Sigmoid colon (tissue), 7 donors: ENCODE measurements around the gene TRAF3IP3. TPM values are rescaled to one million over a fixed set of nuclear protein-coding genes. Genes with fewer than 3 reads are reported as not detected.

Experiments used
- DNase-seq: peaks from one replicate; pipeline ENCODE4 v3.0.0-alpha.2; 2019
- H3K27ac ChIP-seq, 4 donors: fragments of 200-600 bp; sonication (generic); one replicate each; pipeline ENCODE4 v1.5.1; 2016 to 2019; ENCODE audit warnings: mild to moderate bottlenecking in 1 of 4
- H3K27me3 ChIP-seq, 3 donors: fragments of 200-600 bp; sonication (generic); one replicate each; pipeline ENCODE4 v1.5.1; 2019; ENCODE audit warnings: mild to moderate bottlenecking in 1 of 3
- H3K36me3 ChIP-seq, 4 donors: fragments of 200-600 bp; sonication (generic); one replicate each; pipeline ENCODE4 v1.5.1; 2016 to 2019
- H3K4me1 ChIP-seq, 4 donors: fragments of 200-600 bp; sonication (generic); one replicate each; pipeline ENCODE4 v1.5.1; 2017 to 2019
- H3K4me3 ChIP-seq, 4 donors: fragments of 200-600 bp; sonication (generic); one replicate each; pipeline ENCODE4 v1.5.1; 2017 to 2019; ENCODE audit warnings: mild to moderate bottlenecking in 2 of 4, moderate library complexity in 1 of 4
- H3K9me3 ChIP-seq, 4 donors: fragments of 200-600 bp in 3 of 4; sonication (generic) in 3 of 4; one replicate each; pipeline versions ENCODE4 v1.5.1 to v1.6.1; 2013 to 2019
- EP300 ChIP-seq, 4 donors: sonication (generic); formaldehyde crosslinking; IDR thresholded peaks; one replicate each; pipeline ENCODE4 v1.6.1; 2017; ENCODE audit warnings: antibody characterized with exemption in 4 of 4
- POLR2A ChIP-seq, 2 donors: fragments of 450-650 bp; IDR thresholded peaks; one replicate each; pipeline ENCODE4 v1.6.1; 2016; ENCODE audit warnings: antibody characterized with exemption in 2 of 2, mild to moderate bottlenecking in 2 of 2, moderate library complexity in 2 of 2
- POLR2AphosphoS5 ChIP-seq, 4 donors: sonication (generic); formaldehyde crosslinking; IDR thresholded peaks; one replicate each; pipeline ENCODE4 v1.6.1; 2017; ENCODE audit warnings: antibody characterized with exemption in 4 of 4
- WGBS, 2 donors: extraction: QIAGEN DNeasy Blood & Tissue Kit; methylation state at CpG; one replicate each; pipeline ENCODE4 v1.1.7; 2013; 5-methylcytosine and 5-hydroxymethylcytosine counted together
- intact Hi-C: fragments of 100-400 bp; cut with DNase I; formaldehyde crosslinking; loops from one replicate; pipeline ENCODE4 v1.15.1; 2023
- polyA plus RNA-seq, 3 donors: library from polyadenylated mRNA; stranded (reverse); fragments of 200-250 nt; gene quantifications; one replicate each; pipeline ENCODE4 v1.2.3, GENCODE V29; 2013
- total RNA-seq, 4 donors: library from RNA; depleted of rRNA; stranded (reverse); fragments of >200 nt; gene quantifications; one replicate each; pipeline ENCODE4 v1.1.0, GENCODE V29; 2016
- TF ChIP-seq, protein P1 (sequence below), 4 experiments: fragments of 450-650 bp in 3 of 4; fragments of 200-600 bp in 1 of 4; IDR thresholded peaks; one replicate each; pipeline ENCODE4 v1.5.1; 2016 to 2019; ENCODE audit warnings: antibody characterized with exemption in 4 of 4, mild to moderate bottlenecking in 3 of 4, moderate library complexity in 2 of 4
- donor health status: healthy with polysubstance abuse.
- donor health status: Bipolar disorder and iron deficiency.
- donor health status: healthy.

TRAF3IP3 gene
- total and polyA plus RNA-seq, 7 donors: 1.1 to 43.7 (median 1.7) TPM

DNA sequence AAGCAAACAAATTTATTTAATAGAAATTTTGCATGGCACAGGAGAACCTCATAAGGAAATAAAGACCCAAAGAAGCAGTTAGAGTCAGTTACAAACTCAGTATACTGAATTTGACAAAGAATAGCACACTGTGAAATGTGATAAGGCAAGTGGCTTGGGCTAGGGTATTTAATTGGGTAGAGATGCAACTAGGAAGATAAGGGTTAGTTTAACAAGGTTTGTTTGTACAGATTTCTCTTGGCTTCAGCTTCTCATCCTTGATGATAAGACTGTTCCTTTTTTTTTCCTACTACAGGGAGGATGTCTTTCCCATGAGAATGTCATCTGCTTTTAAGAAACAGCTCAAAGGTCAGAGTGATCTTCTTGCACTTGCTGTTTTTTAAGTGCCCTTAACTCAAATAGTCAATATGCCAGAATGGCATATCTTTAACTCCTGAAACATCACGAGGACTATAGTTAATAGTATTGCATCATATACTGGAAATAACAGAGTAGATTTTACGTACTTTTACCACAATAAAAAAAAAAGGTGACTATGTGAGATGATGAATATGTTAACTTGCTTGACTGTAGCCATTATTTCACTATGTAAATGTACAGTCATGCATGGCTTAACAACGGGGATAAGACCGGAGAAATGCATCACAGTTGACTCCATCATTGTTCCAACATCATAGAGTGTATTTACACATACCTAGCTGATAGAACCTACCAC lies 9.2 kb upstream of the TRAF3IP3 start:
- no peak overlapping the region for H3K4me3 ChIP-seq
- peaks cover 0 to 19% (median 13%) of the 10 kb centered on the region in 4 donors for H3K4me1 ChIP-seq
- H3K27ac ChIP-seq: no peak overlapping the region
- DNase-seq: no peak
- no peaks in the 10 kb centered on the region for H3K36me3 ChIP-seq
- intact Hi-C loops: loop anchor here (1.0 to 5.0 kb wide), 2 partner anchors 54 to 169 kb away; no protein-coding TSS in a partner anchor
- TF ChIP-seq POLR2A (IDR thresholded peaks at IDR 0.05): no peak
- no peak for TF ChIP-seq POLR2AphosphoS5 (IDR thresholded peaks at IDR 0.05)
- TF ChIP-seq EP300 (IDR thresholded peaks at IDR 0.05): no peak
- TF ChIP-seq, protein P1, sequence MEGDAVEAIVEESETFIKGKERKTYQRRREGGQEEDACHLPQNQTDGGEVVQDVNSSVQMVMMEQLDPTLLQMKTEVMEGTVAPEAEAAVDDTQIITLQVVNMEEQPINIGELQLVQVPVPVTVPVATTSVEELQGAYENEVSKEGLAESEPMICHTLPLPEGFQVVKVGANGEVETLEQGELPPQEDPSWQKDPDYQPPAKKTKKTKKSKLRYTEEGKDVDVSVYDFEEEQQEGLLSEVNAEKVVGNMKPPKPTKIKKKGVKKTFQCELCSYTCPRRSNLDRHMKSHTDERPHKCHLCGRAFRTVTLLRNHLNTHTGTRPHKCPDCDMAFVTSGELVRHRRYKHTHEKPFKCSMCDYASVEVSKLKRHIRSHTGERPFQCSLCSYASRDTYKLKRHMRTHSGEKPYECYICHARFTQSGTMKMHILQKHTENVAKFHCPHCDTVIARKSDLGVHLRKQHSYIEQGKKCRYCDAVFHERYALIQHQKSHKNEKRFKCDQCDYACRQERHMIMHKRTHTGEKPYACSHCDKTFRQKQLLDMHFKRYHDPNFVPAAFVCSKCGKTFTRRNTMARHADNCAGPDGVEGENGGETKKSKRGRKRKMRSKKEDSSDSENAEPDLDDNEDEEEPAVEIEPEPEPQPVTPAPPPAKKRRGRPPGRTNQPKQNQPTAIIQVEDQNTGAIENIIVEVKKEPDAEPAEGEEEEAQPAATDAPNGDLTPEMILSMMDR (IDR thresholded peaks at IDR 0.05): no peak
- no peaks in the 10 kb centered on the region for H3K27me3 ChIP-seq
- H3K9me3 ChIP-seq: no peaks in the 10 kb centered on the region
- WGBS, 2 donors: 39 to 73% methylated on average over 4 of the region's 4 CpGs

DNA sequence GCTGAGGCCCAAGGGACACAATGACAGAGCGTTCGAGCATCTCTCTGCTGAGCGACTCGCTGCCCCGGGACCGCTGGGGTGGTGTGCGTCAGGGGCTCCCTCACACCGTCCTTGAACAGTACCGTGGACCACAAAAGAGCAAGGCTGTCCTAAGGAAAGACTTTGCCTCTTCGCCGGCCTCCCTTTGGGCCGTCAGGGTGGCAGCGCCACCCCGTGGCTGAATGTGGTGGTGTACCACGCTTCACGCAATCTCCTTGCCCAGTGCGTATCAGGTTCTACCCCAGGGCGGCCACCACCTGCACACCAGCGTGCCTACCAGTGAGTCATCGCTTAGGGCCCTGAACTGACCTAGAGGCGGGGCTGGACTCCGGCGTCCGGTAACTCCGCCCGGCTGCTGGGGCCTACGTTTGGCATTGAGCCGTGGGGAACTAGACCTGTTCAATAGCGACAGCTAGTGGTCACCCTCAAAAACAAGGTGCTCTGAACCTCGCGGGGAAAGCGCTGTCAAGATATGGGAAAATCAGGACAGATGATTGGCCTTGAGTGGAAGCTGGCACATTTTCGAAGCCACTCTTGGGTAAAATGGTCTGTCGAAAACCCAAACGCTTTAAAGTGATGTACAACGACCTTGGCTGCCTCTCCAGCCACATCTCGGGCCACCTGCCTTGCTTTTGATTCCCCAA lies 8.1 kb upstream of the TRAF3IP3 start:
- intact Hi-C loops: loop anchor here (1.0 to 5.0 kb wide), 2 partner anchors 55 to 170 kb away; no protein-coding TSS in a partner anchor
- Histone ChIP-seq H3K9me3 (no peaks in the 10 kb centered on the region), H3K4me1 (peaks cover 0 to 9% (median 4%) of the 10 kb centered on the region in 4 donors), H3K4me3 (peak overlapping the region; percentile 9 to 41 (median 30)), H3K36me3 (no peaks in the 10 kb centered on the region), H3K27ac (no peak overlapping the region), H3K27me3 (no peaks in the 10 kb centered on the region)
- TF ChIP-seq POLR2AphosphoS5 (IDR thresholded peaks at IDR 0.05) (peak in 3 of 4 donors; percentile 26 to 51 (median 28)), POLR2A (IDR thresholded peaks at IDR 0.05) (no peak)
- TF ChIP-seq, protein P1 (IDR thresholded peaks at IDR 0.05): peak; percentile 84 to 97 (median 87)
- DNase-seq: peak; percentile 95
- WGBS, 2 donors: 9 to 12% methylated on average over 37 of the region's 37 CpGs

DNA sequence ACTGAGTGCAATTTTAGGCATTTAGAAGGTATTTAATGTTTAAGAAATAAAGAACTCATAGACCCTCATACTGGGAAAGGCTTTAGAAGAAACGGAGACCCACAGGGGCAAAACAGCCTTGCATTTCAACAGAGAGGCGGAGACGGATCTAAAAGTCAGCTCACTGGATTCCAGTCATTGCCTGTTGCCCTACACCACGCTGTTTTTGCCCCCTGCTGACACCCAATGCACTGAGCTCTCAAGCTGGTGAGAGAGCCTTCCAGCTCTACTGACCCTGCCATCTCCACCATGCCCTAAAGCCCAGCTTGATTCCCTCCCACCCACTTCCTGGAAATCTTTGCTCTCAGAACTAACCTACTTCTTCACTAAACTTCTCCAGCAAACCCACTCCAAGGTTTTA lies 7.2 kb upstream of the TRAF3IP3 start:
- WGBS, 2 donors: 77 to 78% methylated on average over 4 of the region's 4 CpGs
- intact Hi-C loops: loop anchor here (5.0 kb wide), 1 partner anchor 56 kb away; no protein-coding TSS in a partner anchor

DNA sequence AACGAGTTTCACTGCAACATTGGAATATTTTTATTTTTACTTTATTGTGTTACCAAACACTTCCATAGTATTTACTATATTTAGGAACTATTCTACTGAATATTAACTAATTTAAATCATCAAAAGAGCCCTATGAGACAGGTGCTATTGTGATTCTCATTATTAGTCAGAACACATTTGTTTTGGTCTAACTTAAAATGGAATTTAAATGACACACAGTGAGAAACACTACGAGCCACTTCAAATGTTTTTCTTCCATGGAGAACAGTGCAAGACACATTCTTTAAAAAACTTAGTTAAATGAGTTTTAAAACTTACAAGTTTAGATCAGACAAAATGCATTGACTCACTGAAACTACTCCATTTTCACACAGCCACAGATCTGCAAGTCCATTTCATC lies 6.6 kb upstream of the TRAF3IP3 start:
- H3K4me3 ChIP-seq: no peak overlapping the region
- DNase-seq: no peak
- H3K36me3 ChIP-seq: no peaks in the 10 kb centered on the region
- intact Hi-C loops: loop anchor here (5.0 kb wide), 1 partner anchor 57 kb away; no protein-coding TSS in a partner anchor
- no peak overlapping the region for H3K27ac ChIP-seq
- no peak for TF ChIP-seq EP300 (IDR thresholded peaks at IDR 0.05)
- no peak for TF ChIP-seq POLR2A (IDR thresholded peaks at IDR 0.05)
- TF ChIP-seq, protein P1 (IDR thresholded peaks at IDR 0.05): no peak
- TF ChIP-seq POLR2AphosphoS5 (IDR thresholded peaks at IDR 0.05): no peak
- H3K4me1 ChIP-seq: peaks cover 0 to 5% (median 4%) of the 10 kb centered on the region in 4 donors
- 71 to 75% methylated on average over 2 of the region's 2 CpGs for WGBS, 2 donors
- H3K9me3 ChIP-seq: no peaks in the 10 kb centered on the region
- no peaks in the 10 kb centered on the region for H3K27me3 ChIP-seq

More for the DNA sequence above, 7.2 kb upstream of the TRAF3IP3 start:
- no peaks in the 10 kb centered on the region for H3K9me3 ChIP-seq
- no peak for DNase-seq
- TF ChIP-seq EP300 (IDR thresholded peaks at IDR 0.05) (no peak), POLR2A (IDR thresholded peaks at IDR 0.05) (no peak), POLR2AphosphoS5 (IDR thresholded peaks at IDR 0.05) (no peak)
- TF ChIP-seq, protein P1 (IDR thresholded peaks at IDR 0.05): no peak
- H3K4me3 ChIP-seq: no peak overlapping the region
- H3K27me3 ChIP-seq: no peaks in the 10 kb centered on the region
- H3K27ac ChIP-seq: no peak overlapping the region
- H3K4me1 ChIP-seq: peaks cover 0 to 5% (median 4%) of the 10 kb centered on the region in 4 donors
- no peaks in the 10 kb centered on the region for H3K36me3 ChIP-seq
